Lower lobe of right lung (tissue), 2 donors: ENCODE measurements around the gene VPS26C. TPM values are rescaled to one million over a fixed set of nuclear protein-coding genes. Genes with fewer than 3 reads are reported as not detected.
A peak's percentile ranks its signal among the peaks of the same experiment; 100 is the strongest.

Experiments used
- ATAC-seq, 2 donors: fragments of 200-7000 bp; cut with Tn5 transposase; one replicate each; pipeline ENCODE4 v1.9.1; 2020 to 2022; ENCODE audit warnings: mild to moderate bottlenecking in 2 of 2, moderate library complexity in 2 of 2
- DNase-seq: peaks from one replicate; pipeline ENCODE4 v3.0.0-alpha.2; 2020
- H3K27ac ChIP-seq: fragments of 200-600 bp; one replicate; pipeline ENCODE4 v1.8.0; 2022
- H3K27me3 ChIP-seq: fragments of 200-600 bp; one replicate; pipeline ENCODE4 v1.8.0; 2022; ENCODE audit warnings: low read depth
- H3K36me3 ChIP-seq: fragments of 200-600 bp; one replicate; pipeline ENCODE4 v1.8.0; 2022; ENCODE audit warnings: mild to moderate bottlenecking
- H3K4me1 ChIP-seq: fragments of 200-600 bp; one replicate; pipeline ENCODE4 v1.8.0; 2022
- H3K4me3 ChIP-seq: fragments of 200-600 bp; one replicate; pipeline ENCODE4 v1.8.0; 2022; ENCODE audit warnings: mild to moderate bottlenecking
- H3K9me3 ChIP-seq: fragments of 200-600 bp; one replicate; pipeline ENCODE4 v1.8.0; 2022
- CTCF ChIP-seq: fragments of 200-600 bp; IDR thresholded peaks from one replicate; pipeline ENCODE4 v1.8.0; 2022; ENCODE audit warnings: antibody characterized with exemption, mild to moderate bottlenecking
- intact Hi-C: fragments of 100-400 bp; cut with DNase I; formaldehyde crosslinking; loops from one replicate; pipeline ENCODE4 v1.11.0; 2022
- total RNA-seq: library from RNA; stranded (reverse); fragmentation: NEBNext Ultra II Directional; extraction: Animal tissue kit (Norgen Biotek cat#: 25700); gene quantifications from one replicate; pipeline ENCODE4 v1.2.1, GENCODE V29; 2021
- donor health status: DM: no; HTN: yes; CAD: no; lungs with severe emphysema.

Gene VPS26C
- total RNA-seq, 1 donor from 2014 or later: 62.2 TPM

- Histone ChIP-seq H3K9me3 (no peaks in the 10 kb centered on the region), H3K4me3 (no peak overlapping the region), H3K27me3 (no peaks in the 10 kb centered on the region), H3K4me1 (peaks cover 12% of the 10 kb centered on the region), H3K36me3 (no peaks in the 10 kb centered on the region), H3K27ac (no peak overlapping the region)
- DNase-seq: no peak
- intact Hi-C loops: no loop called here
- ATAC-seq: no peak
- no peak for TF ChIP-seq CTCF
Observed at GRCh38 chr21:37270576-37271365, 3.6 kb upstream of the VPS26C start.

- no peak overlapping the region for H3K4me3 ChIP-seq
- DNase-seq (no peak), ATAC-seq (no peak)
- TF ChIP-seq CTCF: no peak
- H3K9me3 ChIP-seq: no peaks in the 10 kb centered on the region
- H3K27ac ChIP-seq: no peak overlapping the region
- no peaks in the 10 kb centered on the region for H3K36me3 ChIP-seq
- intact Hi-C loops: no loop called here
- H3K27me3 ChIP-seq: no peaks in the 10 kb centered on the region
- peaks cover 24% of the 10 kb centered on the region for H3K4me1 ChIP-seq
Observed at GRCh38 chr21:37269481-37269880, 2.3 kb upstream of the VPS26C start.

- TF ChIP-seq CTCF: no peak
- DNase-seq (no peak), ATAC-seq (no peak)
- H3K4me1 ChIP-seq: peaks cover 36% of the 10 kb centered on the region
- H3K36me3 ChIP-seq: no peaks in the 10 kb centered on the region
- no peaks in the 10 kb centered on the region for H3K9me3 ChIP-seq
- peak overlapping the region; percentile 98 for H3K27ac ChIP-seq
- intact Hi-C loops: no loop called here
- peak overlapping the region; percentile 87 for H3K4me3 ChIP-seq
- no peaks in the 10 kb centered on the region for H3K27me3 ChIP-seq
Observed at GRCh38 chr21:37268186-37268503, 1.0 kb upstream of the VPS26C start.

- Histone ChIP-seq H3K27ac (peak overlapping the region; percentile 98), H3K36me3 (no peaks in the 10 kb centered on the region), H3K4me1 (peaks cover 36% of the 10 kb centered on the region), H3K9me3 (no peaks in the 10 kb centered on the region), H3K4me3 (peak overlapping the region; percentile 87), H3K27me3 (no peaks in the 10 kb centered on the region)
- DNase-seq (peak; percentile 80), ATAC-seq (peak; percentile 25 to 41)
- TF ChIP-seq CTCF: no peak
- intact Hi-C loops: no loop called here
Observed at GRCh38 chr21:37266515-37267221, 466 bp downstream of the VPS26C start.

GRCh38 chr21:37264808-37265207 is 2.3 kb downstream of the VPS26C start:
- Histone ChIP-seq H3K27me3 (no peaks in the 10 kb centered on the region), H3K27ac (no peak overlapping the region), H3K4me1 (peaks cover 36% of the 10 kb centered on the region), H3K9me3 (no peaks in the 10 kb centered on the region), H3K36me3 (no peaks in the 10 kb centered on the region), H3K4me3 (no peak overlapping the region)
- no peak for TF ChIP-seq CTCF
- DNase-seq: no peak
- no peak for ATAC-seq
- intact Hi-C loops: no loop called here
